Loucy (cell line): ENCODE results near the gene DUSP5.

Experiments
- CTCF ChIP-seq: fragments of 200-600 bp; sonication (generic); conservative IDR thresholded peaks from 2 replicates; pipeline ENCODE4 v1.5.1; 2014; ENCODE audit warnings: mild to moderate bottlenecking, antibody characterized with exemption, low read length
- EZH2phosphoT487 ChIP-seq: fragments of 200-600 bp; IDR thresholded peaks from 2 replicates; pipeline ENCODE4 v1.6.1; 2018; ENCODE audit warnings: antibody characterized with exemption, mild to moderate bottlenecking, moderate library complexity, borderline replicate concordance

GRCh38 chr10:110456046-110456445, 41.7 kb upstream of the DUSP5 start:
- TF ChIP-seq CTCF (no peak), EZH2phosphoT487 (no peak)
